Spleen (tissue), 11 donors: ENCODE data around the gene CHID1. TPM values are rescaled to one million over a fixed set of nuclear protein-coding genes. Genes with fewer than 3 reads are reported as not detected.
A peak's percentile ranks its signal among the peaks of the same experiment; 100 is the strongest.

Experiments
- DNase-seq: peaks from one replicate; pipeline ENCODE4 v3.0.0-alpha.2; 2020
- H3K27ac ChIP-seq, 8 donors: fragments of 200-600 bp; sonication (generic) in 7 of 8; 1 replicate in 4 of 8; 2 replicates in 4 of 8; pipeline versions ENCODE4 v1.5.0 to v1.8.0; 2016 to 2021; ENCODE audit warnings: inconsistent platforms in 4 of 8, mild to moderate bottlenecking in 4 of 8, moderate library complexity in 1 of 8
- H3K27me3 ChIP-seq, 7 donors: fragments of 200-600 bp; sonication (generic) in 6 of 7; replicated peaks in 1 of 7; 1 replicate in 4 of 7; 2 replicates in 3 of 7; pipeline versions ENCODE4 v1.5.0 to v1.8.0; 2016 to 2021; ENCODE audit warnings: inconsistent platforms in 3 of 7, mild to moderate bottlenecking in 1 of 7
- H3K36me3 ChIP-seq, 6 donors: fragments of 200-600 bp; sonication (generic) in 5 of 6; 1 replicate in 4 of 6; 2 replicates in 2 of 6; pipeline versions ENCODE4 v1.5.0 to v1.8.0; 2016 to 2021; ENCODE audit warnings: inconsistent platforms in 2 of 6
- H3K4me1 ChIP-seq, 6 donors: fragments of 200-600 bp; sonication (generic) in 5 of 6; 1 replicate in 3 of 6; 2 replicates in 3 of 6; pipeline versions ENCODE4 v1.5.0 to v1.8.0; 2016 to 2021; ENCODE audit warnings: inconsistent platforms in 3 of 6
- H3K4me3 ChIP-seq, 8 donors: fragments of 200-600 bp; sonication (generic) in 7 of 8; 1 replicate in 4 of 8; 2 replicates in 4 of 8; pipeline versions ENCODE4 v1.5.0 to v1.8.0; 2016 to 2021; ENCODE audit warnings: inconsistent platforms in 4 of 8, mild to moderate bottlenecking in 4 of 8, moderate library complexity in 2 of 8
- H3K9me3 ChIP-seq, 8 donors: fragments of 200-600 bp; sonication (generic) in 7 of 8; 1 replicate in 4 of 8; 2 replicates in 4 of 8; pipeline versions ENCODE4 v1.5.0 to v1.8.0; 2016 to 2021; ENCODE audit warnings: inconsistent platforms in 4 of 8
- CTCF ChIP-seq, 11 experiments: fragments of 200-600 bp in 7 of 11; fragments of 450-650 bp in 4 of 11; sonication (generic) in 4 of 11; IDR thresholded peaks in 8 of 11; conservative IDR thresholded peaks in 3 of 11; 1 replicate in 7 of 11; 2 replicates in 4 of 11; pipeline versions ENCODE4 v1.4.0 to v1.8.0; 2016 to 2021; ENCODE audit warnings: antibody characterized with exemption in 11 of 11, inconsistent platforms in 4 of 11, mild to moderate bottlenecking in 1 of 11
- POLR2A ChIP-seq, 3 donors: fragments of 450-650 bp; IDR thresholded peaks; one replicate each; pipeline ENCODE4 v1.5.1; 2017; ENCODE audit warnings: antibody characterized with exemption in 3 of 3, mild to moderate bottlenecking in 1 of 3
- POLR2AphosphoS5 ChIP-seq, 3 donors: sonication (generic); formaldehyde crosslinking; IDR thresholded peaks; one replicate each; pipeline ENCODE4 v1.5.1; 2017; ENCODE audit warnings: antibody characterized with exemption in 3 of 3
- WGBS, 5 donors: extraction: QIAGEN DNeasy Blood & Tissue Kit in 3 of 5; methylation state at CpG; one replicate each; pipeline versions ENCODE4 v1.1.5 to v1.1.7; 2013 to 2018; 5-methylcytosine and 5-hydroxymethylcytosine counted together
- intact Hi-C: fragments of 100-400 bp; cut with DNase I; formaldehyde crosslinking; loops from one replicate; pipeline ENCODE4 v1.15.0; 2023; ENCODE audit warnings: low total_unique reads
- polyA plus RNA-seq, 3 donors: library from polyadenylated mRNA; stranded (reverse); fragments of 200-250 nt; gene quantifications; one replicate each; pipeline ENCODE4 v1.2.1, GENCODE V29; 2013
- total RNA-seq, 7 donors: library from RNA; depleted of rRNA in 3 of 7; stranded (reverse); fragments of >200 nt in 3 of 7; fragmentation: NEBNext Ultra II Directional in 4 of 7; extraction: Animal tissue kit (Norgen Biotek cat#: 25700) in 4 of 7; gene quantifications; one replicate each; pipeline versions ENCODE4 v1.1.0 to v1.2.1, GENCODE V29; 2016 to 2021
- donor health status: healthy with polysubstance abuse.
- donor health status: DM: no; HTN: no; CAD: no; lungs with moderate emphysema.
- donor health status: DM: no; HTN: no; CAD: no.
- donor health status: Bipolar disorder and iron deficiency.
- donor health status: healthy.
- donor health status: DM: no; HTN: no; CAD: no.
- donor health status: DM: yes; HTN: yes; CAD: no.

The CHID1 gene
- total and polyA plus RNA-seq, 10 donors, result 37.2 to 218 (median 117) TPM

GRCh38 chr11:945986-946385, 35.4 kb upstream of the CHID1 start:
- H3K27ac ChIP-seq, result no peak overlapping the region
- no peak overlapping the region for H3K4me3 ChIP-seq
- peaks cover 4 to 21% (median 16%) of the 10 kb centered on the region in 8 donors for H3K9me3 ChIP-seq
- TF ChIP-seq POLR2AphosphoS5 (IDR thresholded peaks at IDR 0.05) (no peak), POLR2A (IDR thresholded peaks at IDR 0.05) (no peak), CTCF (IDR thresholded peaks at IDR 0.05 in 8 of 11, conservative IDR thresholded peaks at IDR 0.05 in 3 of 11) (no peak)
- peaks cover 0 to 85% (median 17%) of the 10 kb centered on the region in 6 donors for H3K36me3 ChIP-seq
- H3K4me1 ChIP-seq, result peaks cover 0 to 51% (median 27%) of the 10 kb centered on the region in 6 donors
- intact Hi-C loops, result no loop called here
- no peak for DNase-seq
- WGBS, 5 donors, result 74 to 83% (median 81%) methylated on average over 9 of the region's 9 CpGs
- H3K27me3 ChIP-seq, result no peaks in the 10 kb centered on the region

DNA sequence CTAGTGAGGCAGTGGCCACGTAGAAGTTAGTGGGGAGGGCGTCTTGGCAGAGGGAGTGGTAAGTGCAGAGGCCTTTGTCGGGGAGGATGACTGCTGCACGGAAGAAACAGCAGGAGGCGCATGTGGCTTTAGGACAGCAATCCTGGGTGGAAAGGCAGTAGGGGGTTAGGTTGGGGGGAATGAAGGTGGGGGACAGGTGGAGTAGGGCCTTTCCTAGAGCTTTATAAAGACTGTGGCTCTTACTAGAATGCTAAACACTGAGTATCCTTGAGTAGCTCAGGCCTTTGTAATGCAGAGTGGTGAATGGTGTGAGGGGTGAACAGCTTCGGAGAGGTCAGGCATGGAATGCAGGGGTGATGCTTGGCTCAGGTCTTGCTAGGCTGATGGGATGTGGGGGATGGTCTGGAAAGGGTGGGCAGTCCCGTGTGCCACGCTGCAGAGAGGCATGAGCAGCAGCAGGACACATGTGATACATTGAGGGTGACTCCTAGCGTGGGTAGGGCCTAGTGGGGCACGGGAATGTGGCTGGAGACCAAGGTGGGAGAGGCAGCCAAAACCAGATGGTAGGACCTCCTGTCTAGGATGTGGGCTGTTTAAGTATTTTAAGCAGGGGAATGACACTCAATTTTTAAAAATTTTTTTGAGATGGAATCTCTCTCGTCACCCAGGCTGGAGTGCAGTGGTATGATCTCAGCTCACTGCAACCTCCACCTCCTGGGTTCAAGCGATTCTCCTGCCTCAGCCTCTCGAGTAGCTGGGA, 34.3 kb upstream of the CHID1 start:
- Histone ChIP-seq H3K9me3 (peaks cover 4 to 16% (median 13%) of the 10 kb centered on the region in 8 donors), H3K4me1 (peaks cover 3 to 62% (median 37%) of the 10 kb centered on the region in 6 donors), H3K4me3 (no peak overlapping the region), H3K36me3 (peaks cover 0 to 77% (median 17%) of the 10 kb centered on the region in 6 donors), H3K27me3 (no peaks in the 10 kb centered on the region), H3K27ac (no peak overlapping the region)
- 72 to 82% (median 78%) methylated on average over 13 of the region's 13 CpGs for WGBS, 5 donors
- intact Hi-C loops, result no loop called here
- no peak for DNase-seq
- TF ChIP-seq CTCF (IDR thresholded peaks at IDR 0.05 in 8 of 11, conservative IDR thresholded peaks at IDR 0.05 in 3 of 11) (no peak), POLR2AphosphoS5 (IDR thresholded peaks at IDR 0.05) (peak; percentile 14 to 43 (median 22))

- H3K9me3 ChIP-seq, result no peaks in the 10 kb centered on the region
- intact Hi-C loops, result no loop called here
- H3K36me3 ChIP-seq, result peaks cover 0 to 66% (median 11%) of the 10 kb centered on the region in 6 donors
- no peaks in the 10 kb centered on the region for H3K27me3 ChIP-seq
- H3K27ac ChIP-seq, result peak overlapping the region in 4 of 8 donors; percentile 23 to 59 (median 40)
- H3K4me3 ChIP-seq, result no peak overlapping the region
- no peak for DNase-seq
- peak in 1 of 3 donors; percentile 14 for TF ChIP-seq POLR2AphosphoS5 (IDR thresholded peaks at IDR 0.05)
- no peak for TF ChIP-seq POLR2A (IDR thresholded peaks at IDR 0.05)
- TF ChIP-seq CTCF (IDR thresholded peaks at IDR 0.05 in 8 of 11, conservative IDR thresholded peaks at IDR 0.05 in 3 of 11), result no peak
- H3K4me1 ChIP-seq, result peaks cover 3 to 83% (median 53%) of the 10 kb centered on the region in 6 donors
- 55 to 78% (median 69%) methylated on average over 9 of the region's 9 CpGs for WGBS, 5 donors
These were observed 32.2 kb upstream of the CHID1 start for GRCh38 chr11:942823-943222.

- no peak overlapping the region for H3K4me3 ChIP-seq
- TF ChIP-seq POLR2A (IDR thresholded peaks at IDR 0.05) (no peak), POLR2AphosphoS5 (IDR thresholded peaks at IDR 0.05) (peak in 1 of 3 donors; percentile 37)
- no peaks in the 10 kb centered on the region for H3K27me3 ChIP-seq
- 56 to 62% (median 58%) methylated on average over 5 to 11 of the region's 11 CpGs for WGBS, 5 donors
- no peaks in the 10 kb centered on the region for H3K9me3 ChIP-seq
- H3K4me1 ChIP-seq, result peaks cover 12 to 98% (median 69%) of the 10 kb centered on the region in 6 donors
- peaks cover 0 to 58% (median 2%) of the 10 kb centered on the region in 6 donors for H3K36me3 ChIP-seq
- intact Hi-C loops, result no loop called here
- DNase-seq, result no peak
- H3K27ac ChIP-seq, result peak overlapping the region in 7 of 8 donors; percentile 26 to 76 (median 65)
These were observed 30.0 kb upstream of the CHID1 start for GRCh38 chr11:940496-941135.
